ENCODE results near the gene TMEM232.
"Not testable (repeated sequence)": the region's sequence is repeated elsewhere in the genome, so short reads cannot be mapped to it uniquely, and the experiment has no call there.

Gene TMEM232

DNA sequence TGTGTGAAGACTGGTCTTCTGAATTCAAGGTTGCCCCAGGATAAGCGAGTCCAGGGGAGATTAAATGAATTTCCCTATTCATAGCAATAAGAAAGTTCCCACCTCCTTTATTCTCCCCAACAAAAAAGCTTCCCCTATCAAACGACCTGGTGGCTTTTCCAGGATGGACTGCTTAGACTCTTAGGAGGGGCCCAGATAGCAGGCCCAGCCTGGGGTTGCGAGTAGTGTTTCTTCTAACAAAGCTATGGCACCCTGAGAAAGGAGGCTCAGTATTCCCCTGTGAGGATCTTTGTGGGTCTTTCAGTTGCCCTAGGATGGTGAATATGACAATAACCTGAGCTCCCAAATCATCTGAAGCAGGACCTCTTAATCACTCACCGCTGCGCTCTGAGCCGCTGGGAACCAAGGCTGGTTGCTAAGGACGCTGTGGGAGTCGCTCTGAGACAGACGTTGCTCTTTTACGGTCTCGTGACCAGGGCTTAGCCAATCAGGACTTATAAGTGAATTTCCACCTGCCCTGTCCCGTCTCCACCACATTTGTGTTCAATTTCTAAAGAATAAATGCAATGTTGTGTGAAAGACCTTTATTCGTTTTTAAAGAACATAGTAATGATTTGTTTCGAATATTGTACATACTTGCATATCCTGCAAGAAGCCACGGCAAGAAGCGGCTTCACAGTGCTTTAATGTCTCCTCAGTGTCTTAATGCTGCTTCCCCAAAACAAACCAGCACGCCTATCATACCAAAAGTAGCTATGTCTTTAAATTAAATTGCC is at the start of gene TMEM232:
Gene TMEM232 (minus strand): TSS at position 423 of the 776 bp plus-strand sequence. CDS start 59,319 bp downstream, outside the sequence.
- peak; percentile 77 for DNase-seq

GRCh38 chr5:110770286-110770685 is 43.8 kb upstream of the TMEM232 start:
- DNase-seq: no peak

DNA sequence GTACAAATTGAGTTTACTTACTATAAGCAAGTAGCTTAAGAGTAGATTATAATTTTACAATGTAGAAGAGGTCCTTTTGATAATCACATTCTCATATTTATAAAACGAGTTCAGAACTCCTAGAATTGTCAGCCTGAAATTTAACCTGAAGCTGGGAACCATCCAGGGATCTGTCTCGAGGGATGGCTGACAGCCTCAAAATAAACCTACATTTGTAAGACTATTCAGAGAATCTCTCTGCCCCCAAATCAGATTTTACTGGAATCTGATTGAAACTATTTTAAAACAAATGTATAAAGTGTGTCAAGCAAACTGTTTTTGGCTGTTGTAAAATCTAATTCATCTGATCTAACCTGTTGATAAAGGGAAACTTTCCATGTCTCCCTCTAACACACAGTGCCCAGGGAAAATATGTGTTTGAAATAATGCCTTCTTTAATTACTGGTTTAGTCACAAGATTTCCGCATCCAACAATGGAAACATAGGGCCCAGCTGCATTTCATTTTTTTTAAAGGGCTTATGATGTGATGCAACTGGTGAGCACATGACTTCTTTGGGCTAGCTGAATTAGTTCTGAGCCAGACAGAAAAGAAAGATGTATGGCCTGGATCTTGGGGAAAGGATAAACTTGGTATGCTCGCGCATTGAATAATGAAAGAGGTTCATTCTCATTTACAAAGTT is 42.7 kb upstream of the TMEM232 start:
- no peak for DNase-seq

GRCh38 chr5:110768138-110768860 is 41.8 kb upstream of the TMEM232 start:
- no peak for DNase-seq

DNA sequence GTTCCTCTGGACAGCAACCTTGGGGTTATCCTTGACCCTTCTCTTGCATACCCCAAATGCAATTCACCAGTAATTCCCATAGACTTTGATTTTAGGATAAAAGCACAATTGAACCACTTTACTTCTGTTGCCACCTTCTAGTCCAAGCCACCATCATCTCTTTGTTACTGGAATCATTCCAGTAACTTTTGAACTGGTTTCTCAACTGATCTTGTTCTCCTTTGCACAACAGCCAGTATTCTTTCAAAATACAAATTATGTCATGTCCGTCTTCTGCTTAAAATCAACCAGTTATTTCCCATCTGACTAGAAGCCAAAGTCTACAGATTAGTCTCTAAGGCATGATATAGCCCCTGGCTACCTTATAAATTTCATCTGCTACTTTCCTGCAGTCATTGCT is 33.7 kb upstream of the TMEM232 start:
- DNase-seq: no peak

GRCh38 chr5:110757118-110757729 is 30.8 kb upstream of the TMEM232 start:
- peak; percentile 17 for DNase-seq

DNA sequence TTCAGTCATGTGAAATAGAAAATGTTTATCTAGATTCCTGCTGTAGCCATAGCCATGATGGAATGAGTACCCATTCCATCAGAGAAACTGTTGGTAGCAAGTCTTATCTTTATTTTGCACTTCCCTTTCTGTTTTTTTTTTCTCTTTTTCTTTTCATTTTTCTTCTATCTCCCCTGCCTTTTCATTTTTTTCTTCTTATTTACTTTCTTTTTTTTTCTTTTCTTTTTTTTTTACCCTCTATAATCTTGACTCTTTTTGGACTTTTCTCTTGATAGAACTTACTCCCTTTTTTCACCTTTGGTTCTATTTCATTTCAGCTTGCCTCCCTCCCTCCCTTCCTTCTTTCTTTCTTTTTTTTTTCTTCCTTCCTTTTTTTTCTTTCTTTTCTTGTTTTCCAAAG is 27.7 kb upstream of the TMEM232 start:
- DNase-seq: no peak

GRCh38 chr5:110753600-110753999 is 27.1 kb upstream of the TMEM232 start:
- DNase-seq: no peak

DNA sequence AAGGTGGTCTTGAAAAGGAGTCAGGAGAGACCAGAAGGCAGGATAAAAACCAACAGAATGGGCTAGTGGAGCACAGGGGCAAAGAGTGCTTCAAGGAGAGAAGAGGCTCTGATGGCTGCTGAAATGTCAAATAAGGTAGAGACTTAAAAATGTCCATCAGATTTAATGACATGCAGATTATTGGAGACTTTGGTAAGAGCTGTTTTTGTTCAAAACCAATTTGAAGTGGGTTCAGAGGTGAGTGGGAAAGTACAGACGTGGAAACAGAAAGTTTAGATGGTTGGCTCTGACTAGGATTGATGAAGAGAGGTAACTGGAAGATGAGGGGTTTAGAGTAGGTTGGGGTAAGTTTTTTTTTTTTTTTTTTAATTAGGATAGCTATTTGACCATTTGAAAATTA is 26.5 kb upstream of the TMEM232 start:
- DNase-seq: no peak

- peak; percentile 19 for DNase-seq
Measured at GRCh38 chr5:110751902-110752762, 25.7 kb upstream of the TMEM232 start.

DNA sequence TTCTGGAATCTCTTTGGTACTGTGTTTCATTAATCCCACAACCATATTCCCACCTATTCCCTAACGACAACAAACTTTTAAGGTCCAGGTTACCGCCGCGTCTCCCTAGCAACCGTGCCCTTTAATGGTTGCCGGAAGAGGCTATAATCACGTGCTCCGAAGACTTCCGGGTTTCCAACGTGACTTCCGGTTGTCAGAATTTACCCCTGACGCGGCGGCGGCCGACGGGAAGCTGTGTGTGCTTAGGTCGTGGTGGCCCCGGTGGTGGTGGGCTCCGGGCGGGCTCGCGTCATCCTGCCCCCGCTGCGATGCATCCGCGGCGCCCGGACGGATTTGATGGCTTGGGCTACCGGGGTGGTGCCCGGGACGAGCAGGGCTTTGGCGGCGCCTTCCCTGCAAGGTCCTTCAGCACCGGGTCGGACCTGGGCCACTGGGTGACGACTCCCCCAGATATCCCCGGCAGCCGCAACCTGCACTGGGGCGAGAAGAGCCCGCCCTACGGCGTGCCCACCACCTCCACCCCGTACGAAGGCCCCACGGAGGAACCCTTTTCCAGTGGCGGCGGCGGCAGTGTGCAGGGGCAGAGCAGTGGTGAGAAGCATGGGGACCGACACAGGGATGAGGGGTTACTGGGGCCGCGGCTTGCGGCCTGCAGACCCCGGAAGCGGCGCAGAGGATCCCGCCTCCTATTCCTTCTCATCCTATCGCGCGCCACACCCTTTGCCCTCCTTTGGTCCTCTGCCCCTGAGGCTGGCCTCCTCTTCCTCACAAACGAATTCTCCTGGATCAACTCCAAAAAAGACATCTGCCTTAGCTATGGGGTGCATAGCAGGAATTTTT is 12.6 kb upstream of the TMEM232 start, which contains the start of gene SLC25A46:
Gene SLC25A46 (plus strand): TSS at position 196 of the 840 bp plus-strand sequence. CDS start 113 bp downstream, at position 309.
- peak; percentile 88 for DNase-seq

- no peak for DNase-seq
Measured at GRCh38 chr5:110738503-110738811, 12.0 kb upstream of the TMEM232 start.

DNA sequence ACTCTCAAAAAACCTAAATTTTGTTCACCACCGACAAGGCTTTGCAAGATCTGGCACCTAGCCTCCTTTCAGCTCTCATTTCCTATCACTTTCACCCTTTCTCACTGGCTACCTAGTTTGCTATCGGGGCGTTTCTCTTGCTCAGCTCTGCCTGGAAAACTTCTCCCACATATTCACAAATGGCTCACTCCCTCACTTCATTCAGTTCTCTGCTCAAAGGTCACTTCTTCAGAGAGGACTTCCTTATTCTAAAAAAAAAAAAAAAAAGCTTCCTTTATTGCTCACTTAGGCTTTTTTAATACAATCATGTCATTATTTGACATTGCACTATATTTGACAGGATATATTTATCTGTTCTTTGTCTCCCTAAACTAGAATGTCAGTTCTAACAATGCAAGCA is 10.3 kb upstream of the TMEM232 start:
- DNase-seq: no peak

DNA sequence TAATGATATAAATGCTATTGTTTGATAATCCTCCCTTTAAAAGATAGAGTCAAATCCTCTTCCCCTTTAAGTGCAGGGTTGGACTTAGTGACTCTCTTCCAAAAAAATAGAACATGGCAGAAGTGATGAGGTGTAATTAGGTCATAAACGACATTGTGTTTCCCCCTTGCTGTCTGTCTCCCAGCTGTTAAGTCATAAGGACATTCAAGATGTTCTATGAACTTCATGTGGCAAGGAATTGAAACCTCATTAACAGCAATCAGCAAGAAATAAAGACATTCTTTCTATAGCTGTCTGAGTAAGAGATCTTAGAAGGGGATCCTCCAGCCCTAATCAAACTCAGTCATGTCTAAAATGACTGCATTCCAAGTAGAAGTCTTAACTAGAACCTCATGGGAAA is 9.1 kb upstream of the TMEM232 start:
- DNase-seq: no peak

- DNase-seq: no peak
Measured at GRCh38 chr5:110734101-110734500, 7.6 kb upstream of the TMEM232 start.

DNA sequence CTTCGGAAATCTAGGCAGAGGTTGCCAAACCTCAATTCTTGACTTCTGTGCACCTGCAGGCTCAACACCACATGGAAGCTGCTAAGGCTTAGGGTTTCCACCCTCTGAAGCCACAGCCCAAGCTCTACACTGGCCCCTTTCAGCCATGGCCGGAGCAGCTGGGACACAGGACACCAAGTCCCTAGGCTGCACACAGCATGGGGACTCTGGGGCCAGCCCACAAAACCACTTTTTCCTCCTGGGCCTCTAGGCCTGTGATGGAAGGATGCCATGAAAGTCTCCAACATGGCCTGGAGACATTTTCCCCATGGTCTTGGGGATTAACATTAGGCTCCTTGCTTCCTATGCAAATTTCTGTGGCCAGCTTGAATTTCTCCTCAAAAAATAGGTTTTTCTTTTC is 5.0 kb upstream of the TMEM232 start:
- DNase-seq: not testable (repeated sequence)

- DNase-seq: no peak
Measured at GRCh38 chr5:110727025-110727314, 499 bp upstream of the TMEM232 start.

DNA sequence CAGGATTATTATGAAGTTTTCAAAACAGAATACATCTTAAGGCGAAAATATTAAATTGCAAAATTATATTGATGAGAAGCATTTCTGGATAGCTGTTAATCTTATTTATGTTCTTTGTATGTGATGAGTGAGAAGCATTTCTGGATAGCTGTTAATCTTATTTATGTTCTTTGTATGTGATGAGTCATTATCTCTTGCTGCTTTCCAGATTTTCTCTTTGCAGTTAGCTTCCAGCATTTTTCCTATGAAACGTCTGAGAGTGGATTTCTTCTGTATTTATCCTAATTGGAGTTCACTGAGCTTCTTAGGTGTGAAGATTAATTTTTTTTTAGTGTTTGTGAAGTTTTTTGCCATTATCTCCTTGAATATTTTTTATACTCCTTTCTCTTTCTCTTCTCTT is 8.2 kb downstream of the TMEM232 start:
- DNase-seq: no peak

- DNase-seq: no peak
Measured at GRCh38 chr5:110716247-110717245, 9.9 kb downstream of the TMEM232 start.

GRCh38 chr5:110707260-110707844 is 19.1 kb downstream of the TMEM232 start:
- DNase-seq: no peak

Data from CD4-positive, alpha-beta T cell treated with Interleukin-6 for 4 hours (primary cell).